Measurements from ENCODE around the gene RAB38.

DNA sequence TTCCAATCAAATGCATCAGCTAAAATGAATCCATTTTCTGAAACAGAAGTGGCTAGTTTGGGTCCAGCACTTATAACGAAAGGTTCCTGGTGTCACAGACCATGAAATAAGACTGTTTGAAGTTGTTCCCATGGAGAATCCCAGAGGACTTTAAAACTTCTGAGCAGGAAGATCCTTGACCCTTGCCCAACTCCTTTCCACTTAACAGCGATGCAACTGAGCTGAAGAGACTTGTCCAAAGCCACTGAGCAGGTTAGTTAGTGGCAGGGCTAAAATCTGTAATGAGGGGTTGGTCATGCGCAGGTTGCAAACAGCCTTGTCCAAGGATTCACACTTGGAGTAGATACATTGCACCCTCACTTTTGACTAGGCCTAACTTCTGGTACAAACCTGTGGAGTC is 1.3 kb downstream of the RAB38 start:
- TF ChIP-seq CTCF (IDR thresholded peaks at IDR 0.05; ENCODE audit: insufficient read depth, low read length) (no peak), POLR2AphosphoS5 (IDR thresholded peaks at IDR 0.05; ENCODE audit: low read depth) (no peak)
